Hepatocyte (in vitro differentiated cells): ENCODE results near the gene DLL1.

Source experiments
- EZH2 ChIP-seq: fragments of 200-600 bp; sonication (generic); IDR thresholded peaks from 2 replicates; pipeline ENCODE4 v1.6.1; 2016; ENCODE audit warnings: antibody characterized with exemption, mild to moderate bottlenecking, borderline replicate concordance
- EZH2phosphoT487 ChIP-seq: fragments of 200-600 bp; sonication (generic); IDR thresholded peaks from one replicate; pipeline ENCODE4 v1.6.1; 2018; ENCODE audit warnings: antibody characterized with exemption, mild to moderate bottlenecking, low read depth, moderate library complexity; ENCODE audit not compliant: unreplicated experiment, severe bottlenecking
- TF ChIP-seq, protein P1 (sequence below): fragments of 200-600 bp; sonication (generic); IDR thresholded peaks from 2 replicates; pipeline ENCODE4 v1.5.1; 2016; ENCODE audit warnings: antibody characterized with exemption, mild to moderate bottlenecking; ENCODE audit not compliant: poor library complexity

DNA sequence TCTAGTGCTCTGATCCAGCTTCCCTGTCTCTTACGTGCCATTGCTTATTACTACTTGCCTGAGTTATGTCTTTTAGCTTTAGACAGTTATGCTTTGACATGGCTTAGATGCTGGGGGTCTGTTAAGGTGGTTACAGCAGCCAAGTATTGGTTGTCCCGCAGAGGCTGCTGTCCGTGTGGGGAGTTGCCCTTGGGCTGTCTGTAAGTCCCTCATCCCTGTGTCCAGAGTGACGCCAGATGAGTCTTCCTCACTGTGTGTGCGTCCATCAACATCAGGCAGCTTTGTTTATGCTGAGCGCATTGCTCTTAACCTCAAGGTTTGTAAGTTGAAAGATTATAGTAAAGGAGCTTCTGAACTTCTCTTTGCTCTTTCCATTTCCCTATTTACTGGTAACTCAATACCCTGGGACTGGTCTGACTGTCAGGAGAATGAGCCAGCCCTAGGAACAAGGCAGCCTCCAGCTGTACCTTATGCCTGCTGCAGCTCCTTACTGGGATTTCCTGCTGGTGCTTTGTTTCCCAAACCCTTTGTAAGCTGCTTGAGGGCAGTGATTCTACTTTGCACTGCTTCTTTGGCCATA is 22.9 kb upstream of the DLL1 start:
- TF ChIP-seq, protein P1, sequence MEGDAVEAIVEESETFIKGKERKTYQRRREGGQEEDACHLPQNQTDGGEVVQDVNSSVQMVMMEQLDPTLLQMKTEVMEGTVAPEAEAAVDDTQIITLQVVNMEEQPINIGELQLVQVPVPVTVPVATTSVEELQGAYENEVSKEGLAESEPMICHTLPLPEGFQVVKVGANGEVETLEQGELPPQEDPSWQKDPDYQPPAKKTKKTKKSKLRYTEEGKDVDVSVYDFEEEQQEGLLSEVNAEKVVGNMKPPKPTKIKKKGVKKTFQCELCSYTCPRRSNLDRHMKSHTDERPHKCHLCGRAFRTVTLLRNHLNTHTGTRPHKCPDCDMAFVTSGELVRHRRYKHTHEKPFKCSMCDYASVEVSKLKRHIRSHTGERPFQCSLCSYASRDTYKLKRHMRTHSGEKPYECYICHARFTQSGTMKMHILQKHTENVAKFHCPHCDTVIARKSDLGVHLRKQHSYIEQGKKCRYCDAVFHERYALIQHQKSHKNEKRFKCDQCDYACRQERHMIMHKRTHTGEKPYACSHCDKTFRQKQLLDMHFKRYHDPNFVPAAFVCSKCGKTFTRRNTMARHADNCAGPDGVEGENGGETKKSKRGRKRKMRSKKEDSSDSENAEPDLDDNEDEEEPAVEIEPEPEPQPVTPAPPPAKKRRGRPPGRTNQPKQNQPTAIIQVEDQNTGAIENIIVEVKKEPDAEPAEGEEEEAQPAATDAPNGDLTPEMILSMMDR, result no peak
- TF ChIP-seq EZH2 (no peak), EZH2phosphoT487 (no peak)
